Cortex of kidney (tissue), 1 donor: ENCODE data around the gene ZGRF1.
"Not testable (repeated sequence)": the region's sequence is repeated elsewhere in the genome, so short reads cannot be mapped to it uniquely, and the experiment has no call there.

Source experiments
- DNase-seq: peaks from one replicate; lab custom pipeline; 2025; lab: John Stamatoyannopoulos, UW

The ZGRF1 gene

DNA sequence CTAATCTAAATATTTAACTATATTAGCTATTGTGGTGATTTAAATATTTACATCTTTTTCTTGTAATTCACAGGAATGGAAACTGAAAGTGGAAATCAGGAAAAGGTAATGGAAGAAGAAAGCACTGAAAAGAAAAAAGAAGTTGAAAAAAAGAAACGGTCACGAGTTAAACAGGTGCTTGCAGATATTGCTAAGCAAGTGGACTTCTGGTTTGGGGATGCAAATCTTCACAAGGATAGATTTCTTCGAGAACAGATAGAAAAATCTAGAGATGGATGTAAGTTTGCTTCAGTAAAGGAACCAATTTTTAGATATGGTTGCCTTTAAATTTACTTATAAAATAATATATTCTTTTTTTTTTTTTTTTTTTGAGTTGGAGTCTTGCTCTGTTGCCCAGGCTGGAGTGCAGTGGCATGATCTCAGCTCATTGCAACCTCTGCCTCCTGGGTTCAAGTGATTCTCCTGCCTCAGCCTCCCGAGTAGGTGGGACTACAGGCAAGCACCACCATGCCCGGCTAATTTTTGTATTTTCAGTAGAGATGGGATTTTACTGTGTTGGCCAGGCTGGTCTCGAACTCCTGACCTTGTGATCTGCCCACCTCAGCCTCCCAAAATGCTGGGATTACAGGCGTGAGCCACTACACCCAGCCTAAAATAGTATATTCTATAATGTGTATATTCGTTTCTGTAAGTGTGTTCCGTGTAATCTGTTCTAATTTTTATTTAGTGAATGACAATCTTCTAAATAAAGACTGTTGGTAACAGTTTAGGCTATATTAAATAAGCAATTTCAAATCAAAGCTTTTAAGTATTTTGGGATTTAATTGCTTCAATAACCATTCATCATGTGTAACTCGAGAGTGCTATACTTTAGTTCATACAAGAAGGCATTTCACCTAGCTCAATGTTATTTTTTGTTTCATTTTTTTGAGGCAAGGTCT, 8.2 kb upstream of the ZGRF1 start:
- not testable (repeated sequence) for DNase-seq

GRCh38 chr4:112642526-112642925, 5.8 kb upstream of the ZGRF1 start:
- no peak for DNase-seq

GRCh38 chr4:112637552-112637866, 800 bp upstream of the ZGRF1 start:
- DNase-seq = no peak

DNA sequence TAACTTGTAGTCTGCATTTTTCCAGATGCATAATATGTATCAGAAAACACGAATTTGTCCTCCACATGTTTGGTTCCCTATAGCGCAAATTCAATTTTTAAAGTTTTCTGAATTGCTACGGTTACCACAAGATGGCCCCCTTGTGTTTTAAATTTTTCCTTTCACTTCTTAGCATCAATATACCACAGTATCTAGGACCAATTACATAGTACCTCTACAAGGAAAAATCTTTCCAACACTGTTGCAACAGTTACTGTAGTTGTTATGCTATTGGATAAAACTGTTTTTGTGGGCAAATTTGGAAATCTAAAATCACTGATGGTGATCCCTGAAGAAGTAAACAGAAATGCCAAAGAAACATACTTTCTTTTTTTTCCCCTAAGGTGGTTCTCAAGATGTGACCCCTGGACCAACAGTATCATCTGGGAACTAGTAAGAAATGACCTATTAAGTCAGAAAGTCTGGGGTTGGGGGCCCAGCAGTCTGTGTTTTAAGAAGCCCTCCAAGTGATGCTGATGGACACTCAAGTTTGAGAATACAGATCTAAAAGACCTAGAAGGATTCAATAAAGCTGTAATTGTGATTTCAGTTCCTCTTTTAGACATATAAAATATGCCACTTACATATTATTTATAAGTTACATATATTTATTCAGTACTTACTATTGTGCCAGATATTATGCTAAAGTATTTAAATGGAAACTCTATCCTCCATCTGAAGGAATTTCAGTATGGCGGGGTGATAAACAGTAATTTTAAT, 3.1 kb downstream of the ZGRF1 start:
- DNase-seq = no peak

DNA sequence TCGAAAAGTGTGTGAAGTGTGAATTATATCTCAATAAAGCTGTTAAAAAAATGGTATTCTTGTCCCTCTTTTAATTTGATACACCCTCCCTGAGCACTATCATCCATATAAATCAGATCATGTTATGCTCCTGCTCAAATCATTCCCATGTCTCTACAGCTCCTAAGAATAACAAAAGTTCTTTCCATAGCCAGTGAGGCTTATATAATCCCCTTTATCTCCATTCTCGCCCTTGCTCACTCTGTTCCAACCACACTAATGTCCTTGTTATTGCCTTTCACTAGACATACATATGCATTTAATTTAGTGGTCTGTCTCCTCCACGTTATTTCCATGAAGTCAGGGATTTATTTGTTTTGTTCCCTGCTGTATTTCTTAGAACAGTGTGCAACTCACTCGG, 10.5 kb downstream of the ZGRF1 start:
- no peak for DNase-seq

GRCh38 chr4:112616984-112617383, 19.7 kb downstream of the ZGRF1 start:
- DNase-seq = no peak

DNA sequence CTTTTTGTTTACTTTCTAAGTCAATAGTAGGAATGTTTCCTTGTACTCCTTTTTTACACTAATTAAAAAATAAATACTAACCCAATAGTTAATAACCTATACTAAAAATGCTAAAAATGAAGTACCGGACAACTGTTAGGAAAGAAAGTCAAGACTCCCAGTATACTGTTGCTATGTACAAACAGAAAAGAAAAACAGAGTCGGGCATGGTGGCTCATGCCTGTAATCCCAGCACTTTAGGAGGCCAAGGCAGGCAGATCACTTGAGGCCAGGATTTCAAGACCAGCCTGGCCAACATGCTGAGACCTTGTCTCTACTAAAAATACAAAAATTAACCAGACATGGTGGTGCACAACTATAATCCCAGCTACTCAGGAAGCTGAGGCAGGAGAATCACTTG, 23.9 kb downstream of the ZGRF1 start:
- not testable (repeated sequence) for DNase-seq

- DNase-seq = no peak
Measured at GRCh38 chr4:112604589-112604988, 32.1 kb downstream of the ZGRF1 start.

GRCh38 chr4:112594993-112595392, 41.7 kb downstream of the ZGRF1 start:
- no peak for DNase-seq

DNA sequence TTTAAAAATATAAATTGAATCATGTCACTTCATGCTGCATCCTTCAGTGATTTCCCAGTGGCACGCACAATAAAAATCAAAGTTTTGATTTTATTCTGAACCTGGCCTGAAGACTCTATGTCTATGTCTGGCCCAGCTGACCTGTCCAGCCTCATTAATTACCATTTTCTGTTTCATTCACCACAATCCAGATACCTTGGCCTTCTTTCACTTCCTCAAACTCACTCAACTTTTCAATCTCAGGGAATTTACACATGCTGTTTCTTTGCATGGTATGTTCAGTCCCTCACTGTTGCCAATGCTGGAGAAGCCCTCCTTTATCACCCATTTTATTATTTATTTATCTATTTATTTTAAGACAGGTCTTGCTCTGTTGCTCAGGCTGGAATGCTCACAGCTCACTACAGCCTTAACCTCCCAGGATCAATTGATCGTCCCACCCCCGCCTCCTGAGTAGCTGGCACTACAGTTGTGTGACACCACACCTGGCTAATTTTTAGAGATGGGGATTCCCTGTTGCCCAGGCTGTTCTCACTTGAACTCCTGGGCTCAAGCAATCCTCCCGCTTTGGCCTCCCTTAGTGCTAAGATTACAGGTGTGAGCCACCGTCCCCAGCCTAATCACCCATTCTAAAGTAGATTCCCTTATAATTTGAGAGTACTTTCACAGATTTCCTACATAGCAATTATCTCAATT, 43.1 kb downstream of the ZGRF1 start:
- no peak for DNase-seq

GRCh38 chr4:112592717-112593116, 44.0 kb downstream of the ZGRF1 start:
- DNase-seq = no peak

DNA sequence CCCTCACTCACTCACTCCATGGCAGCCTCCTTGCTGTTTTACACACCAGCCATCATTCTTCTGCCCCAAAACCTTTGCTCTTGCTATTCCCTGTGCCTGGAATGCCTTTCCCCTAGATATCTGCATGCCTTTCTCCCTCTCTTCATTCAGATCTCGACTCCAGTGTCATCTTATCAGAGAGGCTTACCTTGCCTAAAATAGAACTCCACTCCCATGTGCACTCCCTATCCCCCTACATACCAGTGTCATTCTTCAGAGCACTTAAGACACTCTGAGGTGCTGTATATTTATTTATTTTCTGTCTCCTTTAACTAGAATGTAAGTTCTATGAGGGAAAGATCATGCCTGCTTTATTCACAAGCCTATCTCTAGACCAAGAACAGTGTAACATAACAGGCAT, 45.1 kb downstream of the ZGRF1 start:
- DNase-seq = no peak

GRCh38 chr4:112589206-112589605, 47.5 kb downstream of the ZGRF1 start:
- DNase-seq = no peak

GRCh38 chr4:112585977-112586736, 50.6 kb downstream of the ZGRF1 start:
- DNase-seq = no peak

DNA sequence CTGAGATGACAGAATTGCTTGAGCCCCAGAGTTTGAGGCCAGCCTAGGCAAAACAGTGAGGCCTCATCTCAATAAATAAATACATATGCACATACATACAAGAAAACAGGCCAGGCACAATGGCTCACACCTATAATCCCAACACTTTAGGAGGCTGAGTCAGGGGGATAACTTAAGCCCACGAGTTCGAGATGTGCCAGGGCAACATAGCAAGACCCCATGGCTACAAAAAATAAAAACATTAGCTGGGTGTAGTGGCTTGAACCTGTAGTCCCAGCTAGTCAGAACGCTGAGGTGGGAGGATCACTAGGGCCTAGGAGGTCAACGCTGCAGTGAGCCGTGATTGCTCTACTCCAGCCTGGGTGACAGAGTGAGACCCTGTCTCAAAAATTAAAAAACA, 69.2 kb downstream of the ZGRF1 start:
- DNase-seq = no peak

GRCh38 chr4:112564706-112565270, 71.9 kb downstream of the ZGRF1 start:
- DNase-seq = no peak

DNA sequence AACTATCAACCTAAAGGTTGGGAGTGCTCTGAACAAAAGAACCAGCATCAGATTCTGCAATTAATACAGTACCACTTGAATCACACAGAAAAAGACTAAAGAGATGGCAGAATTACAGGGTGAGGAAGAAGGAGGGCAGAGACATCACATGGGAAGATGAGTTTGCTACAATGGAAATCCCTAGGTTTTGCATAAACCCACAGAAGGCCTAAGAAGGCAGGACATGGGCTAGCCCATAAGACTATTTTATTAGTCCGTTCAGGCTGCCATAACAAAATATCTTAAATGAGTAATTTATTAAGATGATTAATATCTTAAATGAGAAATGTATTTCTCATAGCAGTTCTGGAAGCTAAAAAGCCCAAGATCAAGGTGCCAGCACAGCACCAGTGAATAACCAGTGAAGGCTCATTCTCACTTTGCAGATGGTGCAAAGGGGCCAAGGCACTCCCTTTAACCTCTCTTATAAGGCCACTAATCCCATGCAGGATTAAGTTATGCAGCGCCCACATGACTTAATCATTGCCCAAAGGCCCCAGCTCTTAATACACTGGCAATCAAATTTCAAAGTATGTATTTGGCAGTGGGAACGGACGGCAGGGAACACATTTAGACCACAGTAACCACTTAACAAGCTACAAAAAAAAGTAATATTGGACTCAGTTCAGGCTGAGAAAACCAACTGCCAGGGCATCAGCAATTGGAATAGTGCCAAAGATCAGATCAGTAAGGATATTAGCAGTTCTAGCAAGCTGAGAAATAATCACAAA, 73.1 kb downstream of the ZGRF1 start:
- no peak for DNase-seq

GRCh38 chr4:112562254-112562879, 74.3 kb downstream of the ZGRF1 start:
- DNase-seq = no peak

DNA sequence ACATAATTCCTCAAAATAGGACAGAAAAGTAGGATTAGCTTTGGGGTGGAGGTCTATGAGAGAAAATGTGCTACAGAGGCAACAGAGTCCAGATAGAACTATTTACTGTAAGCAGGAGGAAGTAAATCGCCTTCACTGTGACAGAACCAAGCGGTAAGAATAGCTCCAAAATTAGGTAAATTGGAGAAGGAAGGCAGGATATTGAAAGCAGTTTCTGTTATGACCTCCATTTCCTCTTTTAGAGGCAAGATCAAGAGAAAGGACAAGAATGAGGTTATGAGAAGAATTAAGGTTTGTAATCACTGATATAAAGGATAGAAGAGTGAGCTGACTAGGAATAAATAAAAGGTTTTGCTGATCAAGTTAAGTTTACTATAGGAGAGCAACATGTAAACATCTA, 76.6 kb downstream of the ZGRF1 start:
- DNase-seq = no peak

DNA sequence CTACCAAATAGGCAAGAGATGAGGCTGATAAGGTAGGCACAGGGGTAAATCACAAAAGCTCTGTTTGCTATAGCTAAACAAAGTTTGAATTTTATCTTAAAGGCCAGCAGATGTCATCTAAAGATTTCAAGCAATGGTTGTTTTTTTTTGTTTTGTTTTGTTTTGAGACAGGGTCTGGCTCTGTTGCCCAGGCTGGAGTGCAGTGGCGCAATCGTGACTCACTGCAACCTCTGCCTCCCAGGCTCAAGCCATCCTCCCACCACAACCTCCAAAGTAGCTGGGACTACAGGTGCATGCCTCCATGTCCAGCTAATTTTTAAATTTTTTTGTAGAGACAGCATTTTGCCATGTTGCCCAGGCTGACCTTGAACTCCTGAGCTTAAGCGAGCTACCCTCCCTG, 77.7 kb downstream of the ZGRF1 start:
- DNase-seq = no peak
